Keratinocyte (primary cell): Measurements from ENCODE around the gene MOGAT2.

ENCODE experiments used
- EZH2 ChIP-seq: IDR thresholded peaks from one replicate; pipeline ENCODE4 v1.6.1; 2012; ENCODE audit warnings: inconsistent platforms, mild to moderate bottlenecking, low read length, moderate library complexity
- TF ChIP-seq, protein P1 (sequence below), 3 experiments: IDR thresholded peaks in 1 of 3; conservative IDR thresholded peaks in 1 of 3; optimal IDR thresholded peaks in 1 of 3; 2 replicates in 2 of 3; 3 replicates in 1 of 3; pipeline versions ENCODE3 to v1.5.1; 2011; ENCODE audit warnings: low read length in 3 of 3, mild to moderate bottlenecking in 3 of 3, moderate library complexity in 2 of 3, control low read depth in 1 of 3, inconsistent platforms in 1 of 3; ENCODE audit not compliant: insufficient read depth in 2 of 3; ENCODE audit errors: extremely low read depth in 1 of 3

DNA sequence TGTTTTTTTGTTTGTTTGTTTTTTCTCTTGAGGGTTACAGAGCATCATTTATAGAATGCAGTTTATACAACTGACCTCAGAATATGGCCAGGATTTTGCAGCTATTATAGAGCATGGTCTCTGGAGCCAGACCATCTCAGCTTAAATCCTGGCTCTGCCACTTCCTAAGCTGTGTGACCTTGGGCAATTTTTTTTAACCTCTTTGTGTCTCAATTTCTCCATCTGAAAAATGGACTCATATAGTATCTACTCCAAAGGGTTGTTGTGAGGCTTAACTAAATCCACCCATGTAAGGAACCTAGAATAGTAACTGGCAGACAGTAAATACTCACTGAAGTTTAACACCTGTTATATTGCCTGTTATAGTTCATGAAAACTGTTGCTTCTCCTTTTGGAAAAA, 42.6 kb downstream of the MOGAT2 start:
- TF ChIP-seq, protein P1, sequence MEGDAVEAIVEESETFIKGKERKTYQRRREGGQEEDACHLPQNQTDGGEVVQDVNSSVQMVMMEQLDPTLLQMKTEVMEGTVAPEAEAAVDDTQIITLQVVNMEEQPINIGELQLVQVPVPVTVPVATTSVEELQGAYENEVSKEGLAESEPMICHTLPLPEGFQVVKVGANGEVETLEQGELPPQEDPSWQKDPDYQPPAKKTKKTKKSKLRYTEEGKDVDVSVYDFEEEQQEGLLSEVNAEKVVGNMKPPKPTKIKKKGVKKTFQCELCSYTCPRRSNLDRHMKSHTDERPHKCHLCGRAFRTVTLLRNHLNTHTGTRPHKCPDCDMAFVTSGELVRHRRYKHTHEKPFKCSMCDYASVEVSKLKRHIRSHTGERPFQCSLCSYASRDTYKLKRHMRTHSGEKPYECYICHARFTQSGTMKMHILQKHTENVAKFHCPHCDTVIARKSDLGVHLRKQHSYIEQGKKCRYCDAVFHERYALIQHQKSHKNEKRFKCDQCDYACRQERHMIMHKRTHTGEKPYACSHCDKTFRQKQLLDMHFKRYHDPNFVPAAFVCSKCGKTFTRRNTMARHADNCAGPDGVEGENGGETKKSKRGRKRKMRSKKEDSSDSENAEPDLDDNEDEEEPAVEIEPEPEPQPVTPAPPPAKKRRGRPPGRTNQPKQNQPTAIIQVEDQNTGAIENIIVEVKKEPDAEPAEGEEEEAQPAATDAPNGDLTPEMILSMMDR (optimal IDR thresholded peaks at IDR 0.05 in 1 of 3, IDR thresholded peaks at IDR 0.05 in 1 of 3, conservative IDR thresholded peaks at IDR 0.05 in 1 of 3; ENCODE audit: extremely low read depth in 1 of 3, insufficient read depth in 2 of 3, low read length in 3 of 3): no peak
- no peak for TF ChIP-seq EZH2
